ENCODE results near the gene NUBP1.

The NUBP1 gene

GRCh38 chr16:10808850-10809249, 65.2 kb downstream of the NUBP1 start:
- no peak for DNase-seq

DNA sequence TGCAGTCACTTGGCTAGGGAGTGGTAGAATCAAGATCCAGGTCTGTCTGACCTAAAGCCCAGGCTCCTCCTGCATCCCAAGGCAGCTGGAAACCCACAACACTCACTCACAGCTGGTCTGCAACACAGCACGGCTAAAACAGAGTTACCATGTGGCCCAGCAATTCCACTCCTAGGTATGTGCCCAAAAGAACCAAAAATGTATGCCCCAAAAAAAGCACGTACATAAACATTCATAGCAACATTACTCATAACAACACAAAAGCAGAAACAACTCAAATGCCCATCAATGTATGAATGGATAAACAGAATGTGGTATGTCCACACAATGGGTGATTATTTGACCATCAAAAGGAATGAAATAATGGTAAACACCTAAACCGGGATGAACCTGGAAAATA, 66.1 kb downstream of the NUBP1 start:
- no peak for DNase-seq

DNA sequence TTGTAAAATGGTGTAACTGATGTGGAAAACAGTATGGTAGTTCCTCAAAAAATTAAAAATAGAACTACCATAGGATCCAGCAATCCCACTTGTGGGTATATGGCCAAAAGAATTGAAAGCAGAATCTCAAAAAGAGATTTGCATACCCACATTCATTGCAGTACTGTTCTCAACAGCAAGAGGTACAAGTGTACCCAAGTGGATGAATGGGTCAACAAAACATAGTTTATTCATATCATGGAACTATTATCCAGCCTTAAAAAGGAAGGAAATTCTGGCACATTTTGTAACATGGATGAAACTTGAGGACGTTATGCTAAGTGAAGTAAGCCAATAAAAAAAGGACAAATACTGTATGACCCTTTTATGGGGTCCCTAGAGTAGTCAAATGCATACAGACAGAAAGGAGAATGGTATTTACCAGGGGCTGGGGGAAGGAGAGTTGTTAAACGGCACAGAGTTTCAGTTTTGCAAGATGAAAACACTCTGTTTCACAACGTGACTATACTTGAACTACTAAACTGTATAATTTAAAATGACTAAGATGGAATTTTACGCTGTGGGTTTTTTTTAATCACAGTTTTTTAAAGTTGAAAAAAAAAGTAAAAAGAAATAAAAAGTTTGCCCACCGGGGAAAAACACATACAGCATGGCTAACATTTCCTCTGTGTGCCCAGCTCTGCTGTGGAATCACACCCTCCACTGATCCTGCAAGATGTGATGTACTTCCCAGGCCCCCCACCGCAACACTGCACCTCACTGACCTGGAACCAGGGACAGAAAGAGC, 68.9 kb downstream of the NUBP1 start:
- no peak for DNase-seq

DNA sequence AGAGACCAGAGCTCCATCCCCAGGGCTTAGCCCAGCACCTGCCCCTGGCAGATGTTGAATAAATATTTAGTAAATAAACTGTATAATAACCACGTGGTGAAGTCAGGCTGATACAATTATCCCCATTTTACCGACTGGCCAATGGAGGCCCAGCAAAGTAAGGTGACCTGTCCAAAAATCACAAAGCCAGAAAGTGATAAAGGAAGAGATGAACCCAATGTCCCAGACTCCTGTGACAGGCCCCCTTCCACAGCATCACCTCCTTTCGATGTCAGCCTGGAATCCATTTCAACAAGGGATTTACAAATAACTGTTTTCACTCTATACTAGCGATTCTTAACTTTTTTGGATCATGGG, 69.4 kb downstream of the NUBP1 start:
- DNase-seq: no peak

- no peak for DNase-seq
Measured at GRCh38 chr16:10817514-10817913, 73.9 kb downstream of the NUBP1 start.

GRCh38 chr16:10817963-10818941, 74.6 kb downstream of the NUBP1 start, which contains the start of gene TVP23A:
TVP23A (minus strand) TSS chr16:10818794; CDS start chr16:10818493, 301 bp downstream.
- no peak for DNase-seq
